ENCODE data around the gene SAAL1. TPM values are rescaled to one million over a fixed set of nuclear protein-coding genes. Genes with fewer than 3 reads are reported as not detected.

SAAL1 gene
- total and polyA plus RNA-seq, 2 donors (not counting 1 experiment from before 2014, with no cell fraction given), result 15.0 to 20.0 TPM

GRCh38 chr11:18145025-18145424 lies 39.1 kb upstream of the SAAL1 start:
- Histone ChIP-seq H3K4me3 (replicated peaks in 1 of 4; ENCODE audit: control extremely low read depth in 1 of 4, insufficient read depth in 1 of 4, low read depth in 3 of 4, low read length in 4 of 4) (no peak overlapping the region), H3K27ac (ENCODE audit: insufficient read depth, low read length) (no peak overlapping the region), H3K79me2 (ENCODE audit: control insufficient read depth, insufficient read depth, low read length) (no peaks in the 10 kb centered on the region), H3K9me3 (ENCODE audit: control insufficient read depth, insufficient read depth, low read depth, low read length) (no peaks in the 10 kb centered on the region), H3K27me3 (ENCODE audit: control insufficient read depth, insufficient read depth, low read length) (no peaks in the 10 kb centered on the region), H2AFZ (ENCODE audit: low read length) (no peak overlapping the region), H3K36me3 (ENCODE audit: control insufficient read depth, insufficient read depth, low read length) (no peaks in the 10 kb centered on the region), H3K4me1 (ENCODE audit: control insufficient read depth, extremely low read depth, insufficient read depth, low read length) (no peaks in the 10 kb centered on the region), H3K4me2 (ENCODE audit: extremely low read depth, insufficient read depth, low read length) (no peak overlapping the region), H3K9ac (ENCODE audit: insufficient read depth, low read length) (no peak overlapping the region), H4K20me1 (ENCODE audit: control insufficient read depth, extremely low read depth, insufficient read depth, low read length) (no peaks in the 10 kb centered on the region)
- DNase-seq (ENCODE audit: low read depth in 2 of 2), result peak in 1 of 2 donors; percentile 4
- no peak for TF ChIP-seq EZH2 (IDR thresholded peaks at IDR 0.05; ENCODE audit: low read length, missing control alignments)
- TF ChIP-seq, protein P1, sequence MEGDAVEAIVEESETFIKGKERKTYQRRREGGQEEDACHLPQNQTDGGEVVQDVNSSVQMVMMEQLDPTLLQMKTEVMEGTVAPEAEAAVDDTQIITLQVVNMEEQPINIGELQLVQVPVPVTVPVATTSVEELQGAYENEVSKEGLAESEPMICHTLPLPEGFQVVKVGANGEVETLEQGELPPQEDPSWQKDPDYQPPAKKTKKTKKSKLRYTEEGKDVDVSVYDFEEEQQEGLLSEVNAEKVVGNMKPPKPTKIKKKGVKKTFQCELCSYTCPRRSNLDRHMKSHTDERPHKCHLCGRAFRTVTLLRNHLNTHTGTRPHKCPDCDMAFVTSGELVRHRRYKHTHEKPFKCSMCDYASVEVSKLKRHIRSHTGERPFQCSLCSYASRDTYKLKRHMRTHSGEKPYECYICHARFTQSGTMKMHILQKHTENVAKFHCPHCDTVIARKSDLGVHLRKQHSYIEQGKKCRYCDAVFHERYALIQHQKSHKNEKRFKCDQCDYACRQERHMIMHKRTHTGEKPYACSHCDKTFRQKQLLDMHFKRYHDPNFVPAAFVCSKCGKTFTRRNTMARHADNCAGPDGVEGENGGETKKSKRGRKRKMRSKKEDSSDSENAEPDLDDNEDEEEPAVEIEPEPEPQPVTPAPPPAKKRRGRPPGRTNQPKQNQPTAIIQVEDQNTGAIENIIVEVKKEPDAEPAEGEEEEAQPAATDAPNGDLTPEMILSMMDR (conservative IDR thresholded peaks at IDR 0.05 in 1 of 2, IDR thresholded peaks at IDR 0.05 in 1 of 2; ENCODE audit: low read depth in 1 of 2, low read length in 2 of 2), result peak in 1 of 2 donors; percentile 37

GRCh38 chr11:18144243-18144642 lies 38.4 kb upstream of the SAAL1 start:
- H3K9me3 ChIP-seq (ENCODE audit: control insufficient read depth, insufficient read depth, low read depth, low read length), result no peaks in the 10 kb centered on the region
- no peaks in the 10 kb centered on the region for H3K36me3 ChIP-seq (ENCODE audit: control insufficient read depth, insufficient read depth, low read length)
- peak in 1 of 2 donors; percentile 10 for DNase-seq (ENCODE audit: low read depth in 2 of 2)
- no peak for TF ChIP-seq EZH2 (IDR thresholded peaks at IDR 0.05; ENCODE audit: low read length, missing control alignments)
- TF ChIP-seq, protein P1 (conservative IDR thresholded peaks at IDR 0.05 in 1 of 2, IDR thresholded peaks at IDR 0.05 in 1 of 2; ENCODE audit: low read depth in 1 of 2, low read length in 2 of 2), result no peak
- no peak overlapping the region for H2AFZ ChIP-seq (ENCODE audit: low read length)
- H4K20me1 ChIP-seq (ENCODE audit: control insufficient read depth, extremely low read depth, insufficient read depth, low read length), result no peaks in the 10 kb centered on the region
- H3K79me2 ChIP-seq (ENCODE audit: control insufficient read depth, insufficient read depth, low read length), result no peaks in the 10 kb centered on the region
- no peak overlapping the region for H3K4me3 ChIP-seq (replicated peaks in 1 of 4; ENCODE audit: control extremely low read depth in 1 of 4, insufficient read depth in 1 of 4, low read depth in 3 of 4, low read length in 4 of 4)
- H3K27me3 ChIP-seq (ENCODE audit: control insufficient read depth, insufficient read depth, low read length), result no peaks in the 10 kb centered on the region
- no peak overlapping the region for H3K27ac ChIP-seq (ENCODE audit: insufficient read depth, low read length)
- H3K4me1 ChIP-seq (ENCODE audit: control insufficient read depth, extremely low read depth, insufficient read depth, low read length), result no peaks in the 10 kb centered on the region
- H3K9ac ChIP-seq (ENCODE audit: insufficient read depth, low read length), result no peak overlapping the region
- no peak overlapping the region for H3K4me2 ChIP-seq (ENCODE audit: extremely low read depth, insufficient read depth, low read length)

DNA sequence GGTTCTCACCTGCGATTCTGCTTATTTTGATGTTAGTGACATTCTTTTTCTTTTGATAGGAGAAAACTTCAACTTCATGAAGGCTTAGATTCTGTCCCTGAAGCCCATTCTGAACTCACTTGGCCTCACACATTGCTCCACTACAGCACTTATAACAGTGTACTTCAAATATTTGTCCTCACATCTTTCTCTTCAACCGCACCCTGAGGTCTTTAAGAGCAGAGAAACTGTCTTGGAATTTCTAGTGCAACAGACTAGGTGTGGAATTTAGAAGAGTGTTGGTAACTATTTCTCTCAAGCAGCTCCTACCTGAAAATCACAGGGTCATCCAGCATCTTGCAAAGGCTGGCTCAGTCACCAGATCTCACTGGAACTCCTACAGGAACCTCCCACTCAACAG lies 34.3 kb upstream of the SAAL1 start:
- Histone ChIP-seq H3K79me2 (ENCODE audit: control insufficient read depth, insufficient read depth, low read length) (no peaks in the 10 kb centered on the region), H4K20me1 (ENCODE audit: control insufficient read depth, extremely low read depth, insufficient read depth, low read length) (no peaks in the 10 kb centered on the region), H3K27me3 (ENCODE audit: control insufficient read depth, insufficient read depth, low read length) (no peaks in the 10 kb centered on the region), H3K27ac (ENCODE audit: insufficient read depth, low read length) (no peak overlapping the region), H3K36me3 (ENCODE audit: control insufficient read depth, insufficient read depth, low read length) (no peaks in the 10 kb centered on the region), H3K4me1 (ENCODE audit: control insufficient read depth, extremely low read depth, insufficient read depth, low read length) (no peaks in the 10 kb centered on the region), H2AFZ (ENCODE audit: low read length) (no peak overlapping the region), H3K4me2 (ENCODE audit: extremely low read depth, insufficient read depth, low read length) (no peak overlapping the region), H3K9me3 (ENCODE audit: control insufficient read depth, insufficient read depth, low read depth, low read length) (no peaks in the 10 kb centered on the region), H3K9ac (ENCODE audit: insufficient read depth, low read length) (no peak overlapping the region), H3K4me3 (replicated peaks in 1 of 4; ENCODE audit: control extremely low read depth in 1 of 4, insufficient read depth in 1 of 4, low read depth in 3 of 4, low read length in 4 of 4) (no peak overlapping the region)
- no peak for TF ChIP-seq EZH2 (IDR thresholded peaks at IDR 0.05; ENCODE audit: low read length, missing control alignments)
- TF ChIP-seq, protein P1 (conservative IDR thresholded peaks at IDR 0.05 in 1 of 2, IDR thresholded peaks at IDR 0.05 in 1 of 2; ENCODE audit: low read depth in 1 of 2, low read length in 2 of 2), result no peak
- no peak for DNase-seq (ENCODE audit: low read depth in 2 of 2)

Data from fibroblast of lung (primary cell).